Left forelimb (tissue), 1 donor: ENCODE measurements around the gene LHCGR.
"Not testable (repeated sequence)": the region's sequence is repeated elsewhere in the genome, so short reads cannot be mapped to it uniquely, and the experiment has no call there.

Experiments used
- DNase-seq: peaks from one replicate; pipeline ENCODE4 v3.0.0-alpha.2; 2018; ENCODE audit warnings: low spot score

The LHCGR gene

GRCh38 chr2:48709096-48710034 lies 46.2 kb downstream of the LHCGR start:
- DNase-seq: no peak

DNA sequence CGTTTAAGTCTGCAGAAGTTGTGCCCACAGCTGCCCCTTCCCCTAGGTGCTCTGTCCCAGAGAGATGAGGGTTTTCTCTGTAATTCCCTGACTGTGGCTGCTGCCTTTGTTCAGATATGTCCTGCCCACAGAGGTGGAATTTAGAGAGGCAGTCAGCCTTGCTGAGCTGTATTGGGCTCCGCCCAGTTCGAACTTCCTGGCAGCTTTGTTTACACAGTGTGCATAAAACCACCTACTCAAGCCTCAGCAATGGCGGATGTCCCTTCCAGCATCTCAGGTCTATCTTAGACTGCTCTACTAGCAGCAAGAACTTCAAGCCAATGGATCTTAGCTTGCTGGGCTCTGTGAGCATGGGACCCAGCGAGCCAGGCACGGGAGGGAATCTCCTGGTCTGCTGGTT lies 48.1 kb downstream of the LHCGR start:
- no peak for DNase-seq

DNA sequence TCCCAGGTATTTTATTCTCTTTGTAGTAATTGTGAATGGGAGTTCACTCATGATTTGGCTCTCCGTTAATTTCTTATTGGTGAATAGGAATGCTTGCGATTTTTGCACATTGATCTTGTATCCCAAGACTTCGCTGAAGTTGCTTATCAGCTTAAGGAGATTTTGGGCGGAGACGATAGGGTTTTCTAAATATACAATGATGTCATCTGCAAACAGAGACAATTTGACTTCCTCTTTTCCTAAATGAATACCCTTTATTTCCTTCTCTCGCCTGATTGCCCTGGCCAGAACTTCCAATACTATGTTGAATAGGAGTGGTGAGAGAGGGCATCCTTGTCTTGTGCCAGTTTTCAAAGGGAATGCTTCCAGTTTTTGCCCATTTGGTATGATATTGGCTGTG lies 51.9 kb downstream of the LHCGR start:
- not testable (repeated sequence) for DNase-seq

- no peak for DNase-seq
Measured at GRCh38 chr2:48699348-48699930, 56.1 kb downstream of the LHCGR start.

- no peak for DNase-seq
Measured at GRCh38 chr2:48696881-48697280, 58.6 kb downstream of the LHCGR start.

- DNase-seq: no peak
Measured at GRCh38 chr2:48695991-48696390, 59.5 kb downstream of the LHCGR start.

DNA sequence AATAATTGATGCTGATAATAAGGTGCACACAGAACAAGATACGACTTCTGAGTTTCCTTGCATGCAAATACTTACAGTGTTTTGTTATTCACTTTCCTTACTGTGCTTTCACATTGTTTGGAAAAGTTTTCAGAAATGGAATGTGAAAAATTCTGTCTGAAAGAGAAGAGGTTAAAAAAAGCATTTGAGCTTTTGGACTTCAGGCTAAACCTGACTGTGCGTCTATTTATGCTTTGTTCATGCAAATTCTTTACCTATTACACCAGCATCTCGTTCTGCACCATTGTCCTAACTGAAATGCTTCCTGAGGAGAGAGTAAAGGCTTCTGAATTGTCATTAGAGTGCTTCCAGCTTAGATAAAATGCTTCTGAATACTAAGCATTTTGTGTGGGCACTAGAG lies 61.4 kb downstream of the LHCGR start:
- DNase-seq: no peak

DNA sequence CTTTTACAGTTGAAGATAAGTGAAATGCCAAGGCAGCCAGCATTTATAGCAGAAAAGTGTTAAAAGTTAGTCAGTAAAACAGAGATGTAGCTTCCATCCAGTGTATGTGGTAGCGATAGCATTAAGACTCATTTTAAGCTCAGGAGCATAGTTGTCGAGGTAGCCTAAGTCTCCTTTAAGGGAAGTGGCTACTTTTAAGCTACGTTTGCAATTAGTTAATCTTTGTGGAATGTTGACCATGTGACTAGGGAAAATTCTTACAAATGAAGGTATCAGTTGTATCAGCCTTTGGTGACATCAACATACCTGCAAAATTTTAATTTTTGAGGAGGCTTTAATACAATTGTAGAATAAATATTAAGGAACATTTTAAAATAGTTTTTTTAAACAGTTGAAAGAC lies 61.9 kb downstream of the LHCGR start:
- DNase-seq: no peak

DNA sequence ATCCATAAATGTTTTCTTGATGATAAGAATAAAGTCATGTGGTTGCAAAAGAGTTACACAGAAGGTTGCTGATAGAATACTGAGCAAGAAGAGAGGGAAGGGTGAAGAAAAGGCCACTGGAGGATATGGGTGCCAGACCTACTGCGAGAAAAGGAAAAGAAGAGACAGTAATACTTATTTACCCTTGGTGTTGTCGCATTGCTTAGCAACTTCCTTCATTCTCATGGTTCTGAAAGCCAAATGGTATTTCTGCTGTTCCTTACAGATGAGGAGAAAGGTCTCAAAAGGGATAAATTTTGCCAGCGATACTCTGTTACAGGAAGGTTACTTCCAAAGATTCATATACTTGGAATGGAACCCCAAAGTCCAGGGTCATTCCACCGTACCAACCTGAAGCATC lies 62.5 kb downstream of the LHCGR start:
- no peak for DNase-seq

- DNase-seq: no peak
Measured at GRCh38 chr2:48691935-48692691, 63.4 kb downstream of the LHCGR start.

GRCh38 chr2:48685126-48685525 lies 70.4 kb downstream of the LHCGR start:
- DNase-seq: no peak

GRCh38 chr2:48677450-48677849 lies 78.1 kb downstream of the LHCGR start:
- no peak for DNase-seq

DNA sequence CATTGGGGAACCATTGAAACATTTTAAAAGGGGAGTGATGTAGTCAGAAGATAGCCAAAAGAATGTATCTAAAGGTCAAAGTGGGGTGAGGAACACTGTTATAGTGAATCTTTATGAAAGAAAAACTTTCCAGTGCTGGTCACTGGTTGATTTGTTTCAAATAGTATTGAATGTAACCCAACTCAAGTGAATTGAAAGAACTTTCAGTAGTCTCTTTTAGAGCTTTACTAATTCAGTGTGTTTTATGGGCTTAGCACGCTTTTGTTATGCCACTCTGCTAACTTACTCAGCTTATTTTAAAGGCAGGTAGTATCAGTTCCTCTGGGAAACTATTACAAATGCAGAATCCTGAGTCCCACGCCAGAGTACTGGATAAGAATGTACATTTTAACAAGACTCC lies 80.6 kb downstream of the LHCGR start:
- DNase-seq: no peak

GRCh38 chr2:48673581-48673980 lies 81.9 kb downstream of the LHCGR start:
- DNase-seq: no peak

GRCh38 chr2:48668992-48669391 lies 86.5 kb downstream of the LHCGR start:
- no peak for DNase-seq

- DNase-seq: no peak
Measured at GRCh38 chr2:48651158-48651790, 104.2 kb downstream of the LHCGR start.

DNA sequence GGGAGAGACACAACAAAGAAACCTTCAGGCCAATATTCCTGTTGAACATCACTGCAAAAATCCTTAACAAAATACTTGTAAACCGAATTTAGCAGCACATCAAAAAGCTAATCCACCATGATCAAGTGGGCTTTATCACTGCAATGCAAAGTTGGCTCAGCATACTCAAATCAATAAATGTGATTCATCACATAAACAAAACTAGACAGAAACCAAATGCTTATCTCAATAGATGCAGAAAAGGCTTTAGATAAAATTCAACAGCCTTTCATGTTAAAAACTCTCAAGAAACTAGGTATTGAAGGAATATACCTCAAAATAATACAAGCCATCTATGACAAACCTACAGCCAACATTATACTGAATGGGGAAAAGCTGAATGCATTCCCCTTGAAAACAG lies 117.3 kb downstream of the LHCGR start:
- no peak for DNase-seq
